Testis (tissue), 2 donors: ENCODE measurements around the gene FAM20A.

Experiments
- POLR2A ChIP-seq: fragments of 450-650 bp; IDR thresholded peaks from one replicate; pipeline ENCODE4 v1.6.1; 2017; ENCODE audit warnings: antibody characterized with exemption, mild to moderate bottlenecking, moderate library complexity
- TF ChIP-seq, protein P1 (sequence below), 3 experiments: fragments of 450-650 bp in 2 of 3; fragments of 200-600 bp in 1 of 3; sonication (generic) in 1 of 3; IDR thresholded peaks; one replicate each; pipeline ENCODE4 v1.5.1; 2016 to 2019; ENCODE audit warnings: antibody characterized with exemption in 3 of 3, mild to moderate bottlenecking in 2 of 3, moderate library complexity in 1 of 3

DNA sequence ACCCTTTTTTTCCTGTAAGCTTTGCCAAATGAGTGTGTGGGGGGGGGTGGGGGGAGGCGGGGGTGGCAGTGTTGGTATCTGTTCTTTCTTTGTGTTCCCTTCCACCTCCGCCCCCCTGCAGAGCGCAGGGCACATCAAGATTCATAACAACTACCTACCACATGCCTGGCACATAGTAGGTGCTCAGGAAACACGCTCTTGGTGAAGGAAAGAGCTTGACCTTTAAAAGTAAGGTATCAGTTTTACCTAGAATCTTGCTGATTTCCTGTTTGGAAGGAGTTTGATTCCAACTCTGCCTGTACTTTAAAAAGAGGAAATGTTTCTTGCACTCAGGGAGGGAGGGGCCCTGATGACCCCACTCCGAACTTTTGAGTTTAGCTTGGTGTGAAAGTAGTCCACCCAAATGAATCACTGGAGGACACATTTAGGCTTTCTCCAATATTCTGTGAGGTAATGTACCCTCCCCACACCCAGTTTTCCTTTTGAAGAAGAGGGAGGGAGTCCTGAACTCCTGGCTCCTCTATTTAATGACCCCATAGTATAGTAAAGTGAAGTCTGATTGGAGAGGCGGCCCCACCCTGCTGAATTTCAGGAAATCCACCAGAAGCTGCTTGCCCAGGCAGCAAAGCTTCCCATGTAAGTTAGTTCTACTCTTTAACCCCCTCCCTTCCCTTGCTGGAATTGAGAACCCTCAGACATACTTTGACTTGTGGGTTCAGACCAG is 560 bp upstream of the FAM20A start:
- TF ChIP-seq, protein P1, sequence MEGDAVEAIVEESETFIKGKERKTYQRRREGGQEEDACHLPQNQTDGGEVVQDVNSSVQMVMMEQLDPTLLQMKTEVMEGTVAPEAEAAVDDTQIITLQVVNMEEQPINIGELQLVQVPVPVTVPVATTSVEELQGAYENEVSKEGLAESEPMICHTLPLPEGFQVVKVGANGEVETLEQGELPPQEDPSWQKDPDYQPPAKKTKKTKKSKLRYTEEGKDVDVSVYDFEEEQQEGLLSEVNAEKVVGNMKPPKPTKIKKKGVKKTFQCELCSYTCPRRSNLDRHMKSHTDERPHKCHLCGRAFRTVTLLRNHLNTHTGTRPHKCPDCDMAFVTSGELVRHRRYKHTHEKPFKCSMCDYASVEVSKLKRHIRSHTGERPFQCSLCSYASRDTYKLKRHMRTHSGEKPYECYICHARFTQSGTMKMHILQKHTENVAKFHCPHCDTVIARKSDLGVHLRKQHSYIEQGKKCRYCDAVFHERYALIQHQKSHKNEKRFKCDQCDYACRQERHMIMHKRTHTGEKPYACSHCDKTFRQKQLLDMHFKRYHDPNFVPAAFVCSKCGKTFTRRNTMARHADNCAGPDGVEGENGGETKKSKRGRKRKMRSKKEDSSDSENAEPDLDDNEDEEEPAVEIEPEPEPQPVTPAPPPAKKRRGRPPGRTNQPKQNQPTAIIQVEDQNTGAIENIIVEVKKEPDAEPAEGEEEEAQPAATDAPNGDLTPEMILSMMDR (IDR thresholded peaks at IDR 0.05) = no peak
- no peak for TF ChIP-seq POLR2A
